HG03354 (cell line): ENCODE data around the gene KRTAP5-2.
"Not testable (repeated sequence)": the region's sequence is repeated elsewhere in the genome, so short reads cannot be mapped to it uniquely, and the experiment has no call there.

Experiments
- ATAC-seq: cut with Tn5 transposase; IDR thresholded peaks from one replicate; pipeline ENCODE4 v1.9.1; 2021; ENCODE audit warnings: mild to moderate bottlenecking; ENCODE audit not compliant: unreplicated experiment, poor library complexity, severe bottlenecking

The KRTAP5-2 gene

GRCh38 chr11:1597331-1597993 is 632 bp downstream of the KRTAP5-2 start:
- no peak for ATAC-seq

- ATAC-seq: not testable (repeated sequence)
Observed at GRCh38 chr11:1596576-1597121, 1.4 kb downstream of the KRTAP5-2 start.

GRCh38 chr11:1595994-1596575 is 2.0 kb downstream of the KRTAP5-2 start:
- not testable (repeated sequence) for ATAC-seq

GRCh38 chr11:1592628-1593027 is 5.5 kb downstream of the KRTAP5-2 start:
- ATAC-seq: no peak

- ATAC-seq: no peak
Observed at GRCh38 chr11:1589996-1590395, 8.1 kb downstream of the KRTAP5-2 start.

GRCh38 chr11:1589191-1589963 is 8.7 kb downstream of the KRTAP5-2 start:
- not testable (repeated sequence) for ATAC-seq

GRCh38 chr11:1586699-1587098 is 11.4 kb downstream of the KRTAP5-2 start:
- ATAC-seq: no peak

- not testable (repeated sequence) for ATAC-seq
Observed at GRCh38 chr11:1584661-1585370, 13.3 kb downstream of the KRTAP5-2 start, which contains the start of gene KRTAP5-1. KRTAP5-1 (minus strand) TSS chr11:1585283; CDS start chr11:1585249, 34 bp downstream.

- ATAC-seq: not testable (repeated sequence)
Observed at GRCh38 chr11:1582909-1583308, 15.2 kb downstream of the KRTAP5-2 start.

- no peak for ATAC-seq
Observed at GRCh38 chr11:1581976-1582375, 16.1 kb downstream of the KRTAP5-2 start.

GRCh38 chr11:1576825-1577224 is 21.3 kb downstream of the KRTAP5-2 start:
- no peak for ATAC-seq

- not testable (repeated sequence) for ATAC-seq
Observed at GRCh38 chr11:1575756-1576155, 22.3 kb downstream of the KRTAP5-2 start.

GRCh38 chr11:1574933-1575242 is 23.2 kb downstream of the KRTAP5-2 start:
- ATAC-seq: no peak

GRCh38 chr11:1574238-1574932 is 23.7 kb downstream of the KRTAP5-2 start:
- peak; percentile 53 for ATAC-seq

GRCh38 chr11:1573903-1574237 is 24.2 kb downstream of the KRTAP5-2 start:
- no peak for ATAC-seq

GRCh38 chr11:1573077-1573902 is 24.8 kb downstream of the KRTAP5-2 start:
- ATAC-seq: no peak

GRCh38 chr11:1572197-1573076 is 25.7 kb downstream of the KRTAP5-2 start, which contains the start of gene DUSP8:
DUSP8 (minus strand) TSS chr11:1572271; CDS start chr11:1565826, 6,445 bp downstream.
- peak; percentile 62 for ATAC-seq

GRCh38 chr11:1571760-1572196 is 26.3 kb downstream of the KRTAP5-2 start:
- ATAC-seq: no peak
